GM18519 (cell line): ENCODE results near the gene C2orf78.
"Not testable (repeated sequence)": the region's sequence is repeated elsewhere in the genome, so short reads cannot be mapped to it uniquely, and the experiment has no call there.

Experiments used
- ATAC-seq: cut with Tn5 transposase; IDR thresholded peaks from one replicate; pipeline ENCODE4 v1.9.1; 2021; ENCODE audit warnings: mild to moderate bottlenecking, moderate library complexity; ENCODE audit not compliant: unreplicated experiment, low FRiP score

C2orf78 gene

GRCh38 chr2:73779467-73780236, 4.3 kb upstream of the C2orf78 start, which contains the start of gene DUSP11:
TSS of gene DUSP11 (minus strand) at chr2:73780103. CDS start at chr2:73779974, 129 bp downstream.
- ATAC-seq, result peak; percentile 96

DNA sequence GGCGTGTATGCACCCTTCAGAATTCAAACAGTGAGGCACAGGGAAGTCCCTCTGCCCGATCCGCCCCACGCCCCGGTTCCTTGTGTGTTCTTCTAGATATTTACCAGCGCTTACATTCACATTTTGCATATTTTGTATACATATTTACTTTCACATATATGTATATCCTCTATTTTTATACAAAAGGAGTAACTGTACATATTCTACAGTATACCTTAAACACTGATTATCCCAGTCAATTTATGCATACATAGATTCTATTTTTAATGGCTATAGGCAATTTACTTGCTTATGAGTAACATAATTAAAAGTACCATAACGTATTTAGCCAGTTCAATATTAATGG, 3.8 kb upstream of the C2orf78 start:
- no peak for ATAC-seq

GRCh38 chr2:73783402-73783801, 581 bp upstream of the C2orf78 start:
- ATAC-seq, result not testable (repeated sequence)

DNA sequence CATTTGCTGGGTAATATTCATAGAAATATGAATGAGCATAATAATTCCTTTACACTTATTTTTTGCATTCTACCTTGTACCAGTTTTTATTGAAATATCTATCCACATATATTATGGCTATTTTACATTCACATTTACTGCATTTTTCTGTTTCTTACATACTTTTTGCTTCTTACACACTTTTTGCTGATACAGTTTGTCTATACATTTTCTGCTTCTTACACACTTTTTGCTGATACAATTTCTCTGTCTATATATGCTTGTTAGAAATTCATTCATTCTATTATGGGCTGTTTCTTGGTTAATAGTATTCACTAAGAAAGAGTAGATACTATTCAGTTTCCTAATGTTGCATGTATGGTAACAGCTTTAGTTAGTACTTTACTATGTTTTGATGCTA, 27.9 kb downstream of the C2orf78 start:
- ATAC-seq, result no peak

GRCh38 chr2:73812635-73813034, 28.7 kb downstream of the C2orf78 start:
- ATAC-seq, result no peak

- ATAC-seq, result no peak
Observed at GRCh38 chr2:73818296-73818695, 34.3 kb downstream of the C2orf78 start.

DNA sequence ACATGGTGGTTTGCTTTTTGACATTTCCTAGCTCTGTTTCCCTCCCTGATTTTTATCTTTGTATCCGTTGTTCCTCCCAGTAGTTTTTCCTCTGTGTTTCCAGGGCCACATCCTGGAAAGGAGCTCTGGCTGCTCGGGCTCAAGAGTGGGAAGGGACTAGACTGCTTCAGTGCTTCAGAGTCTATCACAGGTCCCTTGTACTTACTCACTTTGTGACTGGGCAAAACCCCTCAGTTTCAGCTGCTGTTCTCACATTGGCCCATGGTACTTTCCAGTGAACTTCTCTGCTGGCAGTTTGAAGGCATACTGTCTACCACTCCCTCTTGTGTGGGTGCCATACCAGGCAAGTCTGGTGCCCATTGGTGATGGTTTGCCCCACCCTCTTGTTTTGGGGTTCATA, 37.2 kb downstream of the C2orf78 start:
- no peak for ATAC-seq

- no peak for ATAC-seq
Observed at GRCh38 chr2:73821669-73822068, 37.7 kb downstream of the C2orf78 start.

- no peak for ATAC-seq
Observed at GRCh38 chr2:73822276-73822675, 38.3 kb downstream of the C2orf78 start.

- ATAC-seq, result no peak
Observed at GRCh38 chr2:73822991-73823390, 39.0 kb downstream of the C2orf78 start.

GRCh38 chr2:73823416-73823815, 39.4 kb downstream of the C2orf78 start:
- no peak for ATAC-seq

DNA sequence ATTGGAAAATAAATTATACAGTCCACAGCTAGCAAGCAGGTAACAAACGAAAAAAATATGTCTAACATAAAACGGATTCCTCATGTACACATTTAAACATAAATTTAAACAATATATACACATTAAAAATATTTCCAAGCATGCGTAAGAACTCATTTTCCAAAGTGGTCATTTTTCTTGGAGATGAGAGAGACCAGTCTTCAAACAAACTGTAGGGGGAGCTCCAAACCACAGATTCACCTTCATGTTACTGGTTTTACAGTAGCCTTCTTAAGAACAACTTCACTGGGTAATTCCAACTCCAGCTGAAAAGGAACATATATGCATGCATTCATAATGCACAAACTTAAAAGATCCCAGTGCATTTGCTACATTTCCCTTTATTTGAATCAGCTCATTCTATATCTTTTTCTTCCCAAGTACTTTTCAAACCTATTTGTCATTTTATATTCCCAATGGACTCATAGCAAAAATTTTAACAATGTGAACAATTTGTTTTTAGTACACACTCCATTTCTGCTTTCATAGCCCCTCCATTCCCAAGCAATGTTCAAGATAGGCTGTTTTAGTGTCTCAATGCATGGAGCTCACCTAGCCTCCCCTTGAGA, 40.0 kb downstream of the C2orf78 start:
- no peak for ATAC-seq

DNA sequence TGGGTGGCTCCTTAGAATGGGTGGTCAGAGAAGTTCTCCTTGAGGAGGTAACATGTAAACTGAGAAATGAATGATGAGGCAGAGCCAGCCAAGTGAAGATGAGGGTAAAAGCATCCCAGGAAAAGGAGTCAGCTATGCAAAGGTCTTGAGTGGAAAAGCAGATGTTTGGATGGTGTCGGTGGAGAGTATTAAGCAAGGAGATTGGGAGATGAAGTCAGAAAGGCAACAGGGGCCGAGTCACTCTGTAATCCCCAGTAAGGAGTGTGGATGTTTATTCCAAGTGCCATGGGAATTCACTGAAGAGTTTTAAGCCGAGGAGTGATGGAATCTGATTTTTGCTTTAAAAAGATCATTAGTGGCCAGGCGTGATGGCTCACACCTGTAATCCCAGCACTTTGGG, 41.4 kb downstream of the C2orf78 start:
- ATAC-seq, result no peak

GRCh38 chr2:73827018-73827417, 43.0 kb downstream of the C2orf78 start:
- ATAC-seq, result no peak

DNA sequence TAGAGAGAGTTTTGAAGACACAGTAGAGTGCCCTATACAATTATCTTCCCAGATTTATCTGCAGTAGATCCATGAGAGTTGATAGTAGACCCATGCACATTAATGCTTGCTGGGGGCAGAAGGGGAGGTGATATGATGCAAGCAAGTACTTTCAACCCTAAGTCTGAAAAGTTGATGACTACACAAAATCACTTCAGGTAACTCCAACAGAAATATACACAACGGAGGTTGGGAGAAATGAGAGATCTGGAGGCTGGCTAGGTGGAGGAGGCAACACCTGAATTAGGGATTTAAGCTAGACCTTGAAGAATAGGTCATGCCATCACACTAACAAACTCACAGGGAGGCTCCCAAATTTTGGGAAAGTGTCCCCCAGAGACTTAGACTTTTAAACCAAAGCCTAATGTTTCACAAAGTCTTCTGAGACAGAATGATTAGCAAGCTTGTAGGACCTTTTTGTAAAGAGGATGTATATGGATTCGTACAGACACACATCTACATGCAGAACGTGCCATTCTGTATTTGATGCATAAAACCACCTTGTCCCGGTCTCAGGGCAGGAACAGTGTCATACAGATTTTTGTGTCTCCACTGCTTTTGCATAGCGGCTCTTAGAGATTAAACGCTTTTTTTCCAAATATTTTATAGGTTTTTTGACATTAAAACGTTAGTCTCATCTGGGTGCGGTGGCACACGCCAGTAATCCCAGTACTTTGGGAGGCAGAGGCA, 43.8 kb downstream of the C2orf78 start:
- no peak for ATAC-seq

DNA sequence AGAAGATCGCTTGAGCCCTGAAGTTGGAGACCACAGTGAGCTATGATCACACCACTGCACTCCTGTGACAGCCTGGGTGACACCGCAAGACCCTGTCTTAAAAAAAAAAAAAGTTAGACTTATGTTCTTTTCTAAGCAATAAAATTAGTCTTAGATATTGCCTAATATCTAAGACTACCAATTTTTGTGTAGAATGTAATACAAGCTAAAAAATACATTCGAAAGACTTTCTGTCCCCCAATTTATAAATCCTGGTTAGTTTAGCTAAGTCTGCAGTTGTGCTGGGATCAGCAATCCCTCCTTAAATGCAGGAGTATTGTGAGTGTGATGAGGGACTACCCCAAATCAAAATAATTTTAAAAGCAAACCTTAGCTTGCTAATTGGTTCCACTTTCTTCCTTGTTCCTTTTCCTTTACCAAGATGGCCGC, 44.4 kb downstream of the C2orf78 start:
- no peak for ATAC-seq

DNA sequence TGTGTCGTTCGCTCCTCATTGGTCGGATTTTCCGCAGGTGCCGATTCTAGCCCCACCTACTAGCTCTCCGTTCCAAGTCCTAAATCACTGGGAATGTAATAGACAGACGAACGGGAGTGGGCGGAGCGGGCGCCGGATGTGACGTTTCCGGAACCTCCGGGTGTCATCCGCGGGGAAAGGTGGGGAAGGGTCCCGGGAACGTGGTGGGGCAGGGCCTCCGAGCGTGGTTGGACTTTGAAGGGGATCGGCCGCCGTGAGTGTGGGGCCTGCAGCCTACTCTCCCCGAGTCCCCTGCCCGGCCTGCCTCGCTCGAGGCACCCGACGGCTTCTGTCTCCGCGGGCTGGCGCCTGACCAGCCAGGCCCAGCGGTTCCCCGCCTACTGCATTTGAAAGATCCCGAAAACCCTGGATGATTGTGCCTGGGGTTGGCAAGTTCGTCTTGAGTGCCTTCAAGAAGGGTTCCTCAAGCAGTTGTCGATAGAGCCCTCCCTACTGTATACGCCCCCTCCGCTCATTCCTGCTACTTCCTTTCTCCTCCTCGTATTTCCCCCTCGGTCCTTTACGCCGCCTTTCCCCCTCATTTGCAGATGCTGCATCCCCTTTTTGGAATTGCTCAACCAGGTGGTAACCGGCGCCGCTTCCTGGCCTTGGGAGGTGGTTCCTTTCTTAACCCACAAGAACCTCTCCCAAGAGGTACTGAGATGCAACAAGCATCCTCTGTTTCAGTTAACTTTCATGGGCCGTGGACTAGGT, 45.0 kb downstream of the C2orf78 start, which contains the start of gene STAMBP:
TSS of gene STAMBP (plus strand) at position 144 of the 753 bp plus-strand sequence. CDS start 1,896 bp downstream, outside the sequence.
- peak; percentile 68 for ATAC-seq

DNA sequence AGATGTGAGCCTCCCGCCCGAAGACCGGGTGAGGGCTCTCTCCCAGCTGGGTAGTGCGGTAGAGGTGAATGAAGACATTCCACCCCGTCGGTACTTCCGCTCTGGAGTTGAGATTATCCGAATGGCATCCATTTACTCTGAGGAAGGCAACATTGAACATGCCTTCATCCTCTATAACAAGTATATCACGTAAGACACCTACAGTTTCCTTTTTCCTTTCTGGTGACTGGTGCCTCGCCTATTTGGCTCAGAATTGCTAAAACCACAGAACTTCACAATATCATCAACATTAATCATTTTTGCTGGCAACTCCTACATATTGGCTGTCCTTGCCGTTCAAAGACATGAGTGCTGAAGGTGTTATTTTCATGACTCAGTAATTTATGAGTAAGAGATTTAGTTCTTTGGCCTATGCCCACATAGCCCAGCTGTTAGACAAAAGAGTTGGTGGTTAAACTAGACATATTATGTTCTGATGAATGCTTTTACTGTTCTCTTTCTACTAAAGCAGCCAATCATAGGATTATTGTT, 47.0 kb downstream of the C2orf78 start:
- no peak for ATAC-seq

DNA sequence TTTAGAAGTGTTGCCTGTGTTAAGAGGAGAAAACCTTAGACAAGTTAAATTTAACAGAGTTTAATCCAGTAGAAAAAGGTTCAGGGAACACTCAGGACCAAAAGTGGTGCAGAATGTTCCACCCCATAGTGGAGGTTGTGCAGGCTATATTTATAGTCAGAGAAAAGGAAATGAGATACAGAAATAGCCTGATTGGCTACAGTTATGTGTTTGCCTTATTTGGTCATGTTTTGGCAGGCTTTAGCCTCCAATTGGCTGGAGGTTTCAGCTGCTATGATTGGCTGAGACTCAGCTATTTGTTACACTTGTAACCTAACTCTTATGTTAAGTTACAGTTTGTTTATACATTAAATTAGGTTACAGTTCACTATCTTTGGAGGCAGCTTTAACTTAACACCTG, 48.9 kb downstream of the C2orf78 start:
- no peak for ATAC-seq

- ATAC-seq, result no peak
Observed at GRCh38 chr2:73836141-73836943, 52.4 kb downstream of the C2orf78 start.
